Measurements from ENCODE around the gene SALL1. TPM values are rescaled to one million over a fixed set of nuclear protein-coding genes. Genes with fewer than 3 reads are reported as not detected.

SALL1 gene
- total RNA-seq, 1 donor from 2014 or later, result not detected

DNA sequence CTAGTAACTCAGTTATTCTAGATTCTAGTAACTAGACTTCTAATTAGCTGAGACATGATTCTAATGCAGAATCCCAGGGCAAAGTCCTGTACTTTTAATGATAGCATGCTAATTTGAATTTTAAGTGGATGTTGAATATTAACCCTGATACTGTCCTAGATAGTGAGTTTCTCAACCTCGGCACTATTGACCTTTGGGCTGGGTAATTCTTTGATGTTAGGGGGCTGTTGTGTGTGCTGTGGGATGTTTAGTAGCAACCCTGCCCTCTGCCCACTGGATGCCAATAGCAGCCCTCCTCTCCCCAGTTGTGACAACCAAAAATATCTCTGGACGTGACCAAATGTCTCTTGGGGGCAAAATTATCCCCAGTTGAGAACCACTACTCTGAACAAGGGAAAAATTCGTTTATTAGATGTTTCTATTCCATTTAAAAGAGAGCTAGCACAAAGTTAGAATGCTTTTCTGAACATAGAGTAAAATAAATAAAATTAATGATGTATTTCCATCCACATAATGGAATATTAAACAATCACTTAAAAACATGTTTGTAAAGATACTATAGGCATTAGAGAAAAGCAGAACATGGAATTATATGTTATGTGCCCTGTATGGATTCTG lies 30.2 kb downstream of the SALL1 start:
- FAIRE-seq, result no peak
- DNase-seq (ENCODE audit: low read depth), result no peak
- TF ChIP-seq, protein P1, sequence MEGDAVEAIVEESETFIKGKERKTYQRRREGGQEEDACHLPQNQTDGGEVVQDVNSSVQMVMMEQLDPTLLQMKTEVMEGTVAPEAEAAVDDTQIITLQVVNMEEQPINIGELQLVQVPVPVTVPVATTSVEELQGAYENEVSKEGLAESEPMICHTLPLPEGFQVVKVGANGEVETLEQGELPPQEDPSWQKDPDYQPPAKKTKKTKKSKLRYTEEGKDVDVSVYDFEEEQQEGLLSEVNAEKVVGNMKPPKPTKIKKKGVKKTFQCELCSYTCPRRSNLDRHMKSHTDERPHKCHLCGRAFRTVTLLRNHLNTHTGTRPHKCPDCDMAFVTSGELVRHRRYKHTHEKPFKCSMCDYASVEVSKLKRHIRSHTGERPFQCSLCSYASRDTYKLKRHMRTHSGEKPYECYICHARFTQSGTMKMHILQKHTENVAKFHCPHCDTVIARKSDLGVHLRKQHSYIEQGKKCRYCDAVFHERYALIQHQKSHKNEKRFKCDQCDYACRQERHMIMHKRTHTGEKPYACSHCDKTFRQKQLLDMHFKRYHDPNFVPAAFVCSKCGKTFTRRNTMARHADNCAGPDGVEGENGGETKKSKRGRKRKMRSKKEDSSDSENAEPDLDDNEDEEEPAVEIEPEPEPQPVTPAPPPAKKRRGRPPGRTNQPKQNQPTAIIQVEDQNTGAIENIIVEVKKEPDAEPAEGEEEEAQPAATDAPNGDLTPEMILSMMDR (IDR thresholded peaks at IDR 0.05; ENCODE audit: insufficient read depth, low read length, severe bottlenecking), result no peak
- Histone ChIP-seq H3K4me3 (ENCODE audit: low read depth, low read length) (no peak overlapping the region), H3K27me3 (ENCODE audit: control insufficient read depth, insufficient read depth, low read length) (no peaks in the 10 kb centered on the region), H3K36me3 (ENCODE audit: control insufficient read depth, insufficient read depth, low read length) (no peaks in the 10 kb centered on the region)

DNA sequence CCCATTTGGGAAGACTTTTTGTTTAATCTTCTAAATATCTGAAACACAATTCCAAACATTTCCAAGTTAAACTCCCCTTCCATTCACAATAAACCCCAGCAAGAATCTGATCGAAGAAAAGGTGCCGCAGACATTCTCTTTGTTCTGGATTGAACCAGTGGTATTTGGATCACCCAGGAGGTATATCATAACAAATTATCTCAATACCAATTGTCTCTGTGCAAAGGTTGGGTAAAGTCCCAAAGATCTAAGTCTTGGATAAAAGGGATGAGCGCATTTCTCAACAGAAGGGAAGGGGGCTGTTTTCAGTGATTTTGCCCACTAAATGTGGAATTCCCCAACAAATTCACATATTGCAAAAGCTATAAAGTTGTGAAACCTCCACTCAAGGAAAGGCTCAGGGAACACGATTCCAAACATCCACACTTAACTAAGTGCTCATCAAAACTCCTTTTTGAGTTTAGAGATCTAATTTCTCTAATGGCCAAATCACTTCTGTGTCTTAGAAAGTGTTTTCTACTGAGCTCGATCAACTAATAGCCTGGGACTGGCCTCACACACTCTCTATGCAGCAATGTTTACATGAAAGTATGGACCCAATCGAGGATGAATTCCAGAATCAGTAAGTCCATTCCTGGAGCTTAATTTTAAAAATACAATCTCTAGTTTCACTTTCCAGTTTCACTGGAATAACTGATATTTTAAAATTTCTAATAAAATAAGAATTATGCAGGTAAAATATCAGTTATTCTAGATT lies 30.9 kb downstream of the SALL1 start:
- H3K4me3 ChIP-seq (ENCODE audit: low read depth, low read length), result no peak overlapping the region
- H3K27me3 ChIP-seq (ENCODE audit: control insufficient read depth, insufficient read depth, low read length), result no peaks in the 10 kb centered on the region
- TF ChIP-seq, protein P1 (IDR thresholded peaks at IDR 0.05; ENCODE audit: insufficient read depth, low read length, severe bottlenecking), result no peak
- no peak for FAIRE-seq
- no peaks in the 10 kb centered on the region for H3K36me3 ChIP-seq (ENCODE audit: control insufficient read depth, insufficient read depth, low read length)
- no peak for DNase-seq (ENCODE audit: low read depth)

DNA sequence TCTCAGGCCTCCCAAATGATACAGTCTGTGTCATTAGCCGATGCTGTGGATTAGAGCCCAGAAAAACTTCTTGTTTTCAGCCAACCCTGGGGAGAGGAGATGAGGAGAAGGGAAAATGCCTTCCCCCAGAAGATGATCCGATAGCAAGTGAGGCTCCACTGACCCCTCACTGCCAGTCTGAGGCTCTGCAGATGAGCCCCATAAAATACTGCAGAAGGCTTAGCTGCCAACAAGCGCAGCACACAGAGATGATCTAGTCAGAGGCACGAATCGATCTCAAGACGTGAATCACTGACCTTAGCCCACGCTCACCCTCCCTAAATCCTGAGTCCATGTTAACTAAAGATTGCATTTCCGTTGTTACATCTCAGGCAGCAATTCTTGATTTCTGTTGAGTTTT lies 31.5 kb downstream of the SALL1 start:
- no peaks in the 10 kb centered on the region for H3K27me3 ChIP-seq (ENCODE audit: control insufficient read depth, insufficient read depth, low read length)
- no peak overlapping the region for H3K4me3 ChIP-seq (ENCODE audit: low read depth, low read length)
- TF ChIP-seq, protein P1 (IDR thresholded peaks at IDR 0.05; ENCODE audit: insufficient read depth, low read length, severe bottlenecking), result no peak
- no peaks in the 10 kb centered on the region for H3K36me3 ChIP-seq (ENCODE audit: control insufficient read depth, insufficient read depth, low read length)
- FAIRE-seq (no peak), DNase-seq (ENCODE audit: low read depth) (no peak)

DNA sequence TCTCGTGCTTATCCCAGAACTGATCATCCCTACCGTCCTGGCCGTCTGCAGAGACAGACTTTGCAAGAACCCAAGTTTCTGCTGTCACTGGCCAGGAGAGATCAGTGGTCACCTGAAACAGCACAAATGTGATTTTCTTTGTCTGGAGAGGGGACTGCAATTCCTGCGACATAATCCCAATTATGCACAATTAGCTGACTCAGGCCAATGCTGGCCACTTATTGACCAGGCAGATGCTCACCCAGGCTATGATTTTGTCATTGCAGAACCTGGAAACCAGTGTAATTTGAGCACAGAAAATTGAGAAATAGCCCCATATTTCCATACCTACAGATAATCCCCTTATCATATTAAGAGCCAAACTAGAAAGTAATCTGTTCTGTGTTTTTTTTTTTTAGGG lies 34.7 kb downstream of the SALL1 start:
- FAIRE-seq (no peak), DNase-seq (ENCODE audit: low read depth) (no peak)
- no peak overlapping the region for H3K4me3 ChIP-seq (ENCODE audit: low read depth, low read length)
- TF ChIP-seq, protein P1 (IDR thresholded peaks at IDR 0.05; ENCODE audit: insufficient read depth, low read length, severe bottlenecking), result no peak
- H3K27me3 ChIP-seq (ENCODE audit: control insufficient read depth, insufficient read depth, low read length), result peaks cover 1% of the 10 kb centered on the region
- H3K36me3 ChIP-seq (ENCODE audit: control insufficient read depth, insufficient read depth, low read length), result no peaks in the 10 kb centered on the region

DNA sequence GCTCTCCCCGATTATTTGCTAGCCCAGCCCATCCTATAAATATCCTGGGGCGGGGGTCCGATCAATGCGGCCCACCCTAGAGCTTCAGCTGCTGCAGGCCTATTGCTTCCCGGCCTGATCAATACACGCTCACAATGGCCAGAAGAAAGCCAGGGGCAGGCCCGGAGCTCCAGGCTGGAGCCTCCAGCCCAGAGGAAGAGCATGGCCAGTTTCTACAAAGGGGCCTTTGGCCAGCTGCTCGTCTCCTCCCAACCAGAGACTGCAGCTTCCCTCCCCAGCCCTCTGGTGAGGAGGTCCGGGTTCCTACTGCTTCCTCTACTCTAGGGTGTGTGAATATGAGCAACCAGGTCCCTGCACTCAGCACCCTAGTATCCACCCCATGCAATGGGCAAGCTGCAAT lies 36.7 kb downstream of the SALL1 start:
- no peak for FAIRE-seq
- Histone ChIP-seq H3K36me3 (ENCODE audit: control insufficient read depth, insufficient read depth, low read length) (no peaks in the 10 kb centered on the region), H3K4me3 (ENCODE audit: low read depth, low read length) (no peak overlapping the region), H3K27me3 (ENCODE audit: control insufficient read depth, insufficient read depth, low read length) (peaks cover 1% of the 10 kb centered on the region)
- TF ChIP-seq, protein P1 (IDR thresholded peaks at IDR 0.05; ENCODE audit: insufficient read depth, low read length, severe bottlenecking), result no peak
- DNase-seq (ENCODE audit: low read depth), result no peak
